HG02763 (cell line): ENCODE data around the gene IGFBP1.

Experiments used
- ATAC-seq: cut with Tn5 transposase; IDR thresholded peaks from one replicate; pipeline ENCODE4 v1.9.1; 2021; ENCODE audit warnings: mild to moderate bottlenecking, moderate library complexity; ENCODE audit not compliant: unreplicated experiment

IGFBP1 gene

DNA sequence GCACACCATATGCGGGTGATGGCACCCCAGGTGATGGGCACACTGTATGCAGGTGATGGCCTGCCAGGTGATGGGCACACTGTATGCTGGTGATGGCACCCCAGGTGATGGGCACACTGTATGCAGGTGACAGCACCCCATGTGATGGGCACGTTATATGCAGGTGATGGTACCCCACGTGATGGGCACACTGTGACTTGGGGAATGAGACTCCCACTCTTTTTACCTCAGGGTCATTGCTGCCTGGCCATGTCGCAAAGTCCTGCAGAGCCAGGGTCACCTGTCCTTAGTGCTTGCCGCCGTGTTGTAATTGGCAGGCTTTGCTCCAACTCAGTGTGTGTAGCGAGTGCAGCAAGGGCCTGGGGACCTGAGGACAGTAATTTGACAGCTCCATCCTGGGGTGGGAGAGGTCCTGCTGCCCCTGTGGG is 7.8 kb upstream of the IGFBP1 start:
- no peak for ATAC-seq

DNA sequence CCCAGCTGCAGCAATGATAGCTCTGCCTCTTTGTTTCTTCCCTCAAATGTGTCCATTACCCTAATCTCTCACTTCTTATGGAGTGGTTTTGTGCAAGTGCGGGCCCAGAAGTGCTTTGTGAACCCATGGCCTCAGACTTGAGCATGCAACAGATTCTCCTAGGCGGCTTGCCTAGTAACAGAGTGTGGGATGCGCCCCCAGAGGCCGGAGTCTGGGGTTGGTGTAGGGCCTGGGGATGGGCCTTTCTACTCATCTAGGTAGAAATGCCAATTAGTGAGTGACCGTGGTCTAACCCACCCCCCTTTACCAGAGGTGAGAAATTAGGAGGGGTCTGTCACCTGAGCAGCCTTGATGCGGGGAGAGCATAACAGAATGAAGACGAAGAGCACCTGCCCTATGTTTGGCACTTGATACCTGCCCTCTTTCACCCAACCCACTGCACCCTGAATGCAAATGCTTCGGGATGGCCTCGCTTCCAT is 7.0 kb upstream of the IGFBP1 start:
- no peak for ATAC-seq

- ATAC-seq: no peak
Measured at GRCh38 chr7:45881759-45882464, 6.4 kb upstream of the IGFBP1 start.

- no peak for ATAC-seq
Measured at GRCh38 chr7:45882465-45882810, 5.8 kb upstream of the IGFBP1 start.

GRCh38 chr7:45884136-45884535 is 4.2 kb upstream of the IGFBP1 start:
- no peak for ATAC-seq

DNA sequence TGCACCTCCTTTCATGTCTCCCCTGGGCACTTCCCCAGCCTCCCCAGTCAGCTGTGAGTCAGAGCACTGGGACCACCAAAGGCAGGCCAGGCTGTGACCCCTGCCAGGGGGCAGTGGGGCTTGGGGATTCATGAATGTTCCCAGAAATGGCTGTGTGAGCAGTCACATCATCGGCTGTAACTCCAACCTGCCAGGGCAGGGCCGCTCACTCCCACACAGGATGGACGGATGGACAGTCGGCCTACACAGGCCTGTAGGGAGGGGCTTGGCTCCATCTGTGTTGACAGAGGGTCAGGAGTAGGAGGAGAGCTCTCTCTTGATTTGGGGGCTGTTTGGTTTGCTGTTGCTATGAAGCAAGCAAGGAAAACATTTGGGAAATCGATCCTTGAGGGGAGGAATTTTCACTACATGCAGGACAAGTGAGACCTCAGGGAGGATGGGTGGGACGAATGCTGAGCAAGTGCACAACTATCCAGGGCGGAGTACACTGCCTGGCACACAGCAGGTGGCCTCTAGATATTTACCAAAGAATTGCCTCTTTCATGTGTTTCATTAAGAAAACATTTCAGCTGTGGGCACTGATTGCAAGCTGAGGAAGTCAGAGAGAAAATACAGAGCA is 2.9 kb upstream of the IGFBP1 start:
- ATAC-seq: no peak

- ATAC-seq: no peak
Measured at GRCh38 chr7:45886931-45887667, 1.2 kb upstream of the IGFBP1 start.

- no peak for ATAC-seq
Measured at GRCh38 chr7:45888993-45889366, 692 bp downstream of the IGFBP1 start.

- ATAC-seq: no peak
Measured at GRCh38 chr7:45889367-45890067, 1.2 kb downstream of the IGFBP1 start.

GRCh38 chr7:45890125-45890901 is 2.0 kb downstream of the IGFBP1 start:
- ATAC-seq: no peak

GRCh38 chr7:45890902-45891461 is 2.7 kb downstream of the IGFBP1 start:
- ATAC-seq: no peak

- ATAC-seq: no peak
Measured at GRCh38 chr7:45891462-45892402, 3.4 kb downstream of the IGFBP1 start.

DNA sequence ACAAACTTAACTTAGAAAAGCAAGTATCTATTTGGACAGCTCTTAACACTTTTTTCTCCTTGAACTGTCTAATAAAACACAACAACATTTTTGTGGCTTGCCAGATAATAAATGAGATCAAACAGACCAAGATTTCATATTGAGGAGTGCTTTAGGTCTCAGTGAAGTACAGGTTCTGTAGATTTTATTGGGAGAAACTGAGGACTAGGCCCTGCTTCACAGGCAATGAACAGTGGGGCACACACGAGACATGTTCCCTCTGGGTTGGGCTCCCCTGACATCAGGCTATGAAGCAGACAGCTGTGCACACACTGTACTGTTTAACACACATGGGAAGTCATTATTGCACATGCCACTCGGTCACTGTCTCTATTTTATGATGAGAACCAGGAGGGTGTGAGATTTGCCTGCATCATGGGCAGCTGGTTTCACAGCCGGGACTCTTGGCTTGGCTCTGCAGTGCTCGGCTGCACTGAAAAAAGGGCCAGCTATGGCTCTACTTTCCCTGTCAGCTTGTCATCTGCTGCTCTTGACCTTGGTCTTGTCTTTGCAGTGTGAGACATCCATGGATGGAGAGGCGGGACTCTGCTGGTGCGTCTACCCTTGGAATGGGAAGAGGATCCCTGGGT is 4.2 kb downstream of the IGFBP1 start:
- ATAC-seq: no peak

DNA sequence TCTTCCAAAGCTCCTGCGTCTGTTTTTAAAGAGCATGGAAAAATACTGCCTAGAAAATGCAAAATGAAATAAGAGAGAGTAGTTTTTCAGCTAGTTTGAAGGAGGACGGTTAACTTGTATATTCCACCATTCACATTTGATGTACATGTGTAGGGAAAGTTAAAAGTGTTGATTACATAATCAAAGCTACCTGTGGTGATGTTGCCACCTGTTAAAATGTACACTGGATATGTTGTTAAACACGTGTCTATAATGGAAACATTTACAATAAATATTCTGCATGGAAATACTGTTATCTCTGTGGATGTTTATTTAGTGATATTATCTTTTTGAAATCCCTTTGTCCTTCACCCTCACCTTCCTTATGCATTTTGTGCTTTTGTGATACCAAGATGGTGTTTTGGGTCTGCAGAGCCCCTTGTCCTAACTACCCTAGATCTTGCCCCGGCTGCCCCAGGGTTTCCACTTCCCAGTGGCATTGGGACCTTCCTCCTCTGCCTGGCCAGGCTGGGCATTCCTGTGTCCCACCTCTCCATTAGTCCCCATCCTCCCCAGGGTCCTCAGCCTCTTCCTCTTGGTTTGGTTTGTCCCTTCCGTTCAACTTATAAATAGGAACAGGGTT is 5.2 kb downstream of the IGFBP1 start:
- ATAC-seq: no peak

DNA sequence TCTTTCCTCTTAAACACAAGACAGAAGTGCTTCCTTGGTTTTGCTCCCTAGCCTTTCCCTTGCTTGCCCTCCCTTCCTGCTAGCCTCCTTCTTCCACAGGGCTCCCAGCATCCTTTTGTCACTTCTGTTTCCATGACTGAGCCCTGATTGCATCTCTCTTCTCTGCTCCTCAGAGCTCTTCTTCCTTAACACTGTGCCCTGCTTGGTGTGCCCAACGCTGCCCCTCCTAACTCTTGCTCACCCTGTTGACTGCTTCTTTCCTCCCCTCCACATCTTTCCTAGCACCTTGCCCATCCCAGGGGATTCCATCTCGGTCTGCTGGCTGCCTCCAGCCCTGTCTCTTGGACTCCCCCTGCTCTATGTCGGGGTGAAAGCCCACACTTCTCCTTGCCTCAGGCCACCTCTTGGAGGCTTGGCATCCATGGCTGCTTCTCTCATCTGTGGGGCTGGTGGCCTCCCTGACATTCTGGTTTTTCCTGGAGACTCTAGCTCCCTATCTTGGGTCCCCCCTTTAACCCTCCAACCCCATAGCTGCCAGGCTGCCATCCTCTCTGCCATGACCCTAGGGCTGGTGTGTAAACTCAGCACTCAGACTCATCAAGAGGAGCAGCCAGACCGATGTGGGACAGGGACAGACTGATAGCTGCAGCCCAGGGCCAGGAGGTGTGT is 5.8 kb downstream of the IGFBP1 start:
- ATAC-seq: no peak

GRCh38 chr7:45894665-45895062 is 6.4 kb downstream of the IGFBP1 start:
- no peak for ATAC-seq

- no peak for ATAC-seq
Measured at GRCh38 chr7:45897042-45897690, 8.9 kb downstream of the IGFBP1 start.
